A673 (cell line): ENCODE results near the gene GPS1.

Source experiments
- CTCF ChIP-seq: fragments of 300-800, 200-600 bp; sonication (generic); conservative IDR thresholded peaks from 2 replicates; pipeline ENCODE4 v1.5.1; 2017; ENCODE audit warnings: low read depth, mild to moderate bottlenecking, antibody characterized with exemption, low read length, moderate library complexity, mixed read lengths
- EZH2 ChIP-seq: fragments of 200-600 bp; sonication (generic); IDR thresholded peaks from 2 replicates; pipeline ENCODE4 v1.6.1; 2017; ENCODE audit warnings: borderline replicate concordance, low read depth, mild to moderate bottlenecking, mixed read lengths, antibody characterized with exemption, low read length; ENCODE audit not compliant: poor library complexity, severe bottlenecking

GRCh38 chr17:82055023-82055964, 3.6 kb downstream of the GPS1 start:
- TF ChIP-seq CTCF (no peak), EZH2 (no peak)
